Measurements from ENCODE around the gene CFAP54. TPM values are rescaled to one million over a fixed set of nuclear protein-coding genes. Genes with fewer than 3 reads are reported as not detected.

The CFAP54 gene
- polyA plus RNA-seq, 3 donors = not detected

GRCh38 chr12:96698521-96698920, 209.1 kb downstream of the CFAP54 start:
- WGBS (ENCODE audit: insufficient coverage) = 100% methylated on average over 4 of the region's 5 CpGs
- H2AFZ ChIP-seq (ENCODE audit: insufficient read depth, low read depth, low read length, poor library complexity, severe bottlenecking) = no peak overlapping the region
- no peak overlapping the region for H3K4me3 ChIP-seq (replicated peaks in 1 of 3; ENCODE audit: low read depth in 2 of 3, low read length in 3 of 3)

GRCh38 chr12:96698965-96699364, 209.6 kb downstream of the CFAP54 start:
- DNase-seq = no peak
- intact Hi-C loops (cut with micrococcal nuclease) = no loop called here
- no peaks in the 10 kb centered on the region for H3K9me3 ChIP-seq (replicated peaks in 1 of 2; ENCODE audit: control insufficient read depth in 1 of 2, insufficient read depth in 1 of 2, low read length in 2 of 2)
- no peak overlapping the region for H3K9ac ChIP-seq (ENCODE audit: insufficient read depth, low read length, poor library complexity, severe bottlenecking)
- no peak overlapping the region for H3K4me3 ChIP-seq (replicated peaks in 1 of 3; ENCODE audit: low read depth in 2 of 3, low read length in 3 of 3)
- 90% methylated on average over 3 of the region's 8 CpGs for WGBS (ENCODE audit: insufficient coverage)
- H3K4me3 Mint-ChIP-seq = no peak overlapping the region
- H3K79me2 ChIP-seq (ENCODE audit: insufficient read depth, low read length) = no peaks in the 10 kb centered on the region
- H2AFZ ChIP-seq (ENCODE audit: insufficient read depth, low read depth, low read length, poor library complexity, severe bottlenecking) = no peak overlapping the region
- H4K20me1 ChIP-seq (ENCODE audit: insufficient read depth, low read length) = no peaks in the 10 kb centered on the region
- no peak overlapping the region for H3K4me2 ChIP-seq (replicated peaks; ENCODE audit: extremely low read depth, low read length, poor library complexity, severe bottlenecking)
- H3K36me3 ChIP-seq (replicated peaks in 1 of 2; ENCODE audit: control insufficient read depth in 1 of 2, insufficient read depth in 2 of 2, low read length in 2 of 2) = no peaks in the 10 kb centered on the region
- H3K27me3 Mint-ChIP-seq (ENCODE audit: low read depth in 3 of 3) = peaks cover 0 to 4% (median 0%) of the 10 kb centered on the region in 3 donors
- TF ChIP-seq CTCF (IDR thresholded peaks at IDR 0.05) = no peak
- no peaks in the 10 kb centered on the region for H3K36me3 Mint-ChIP-seq
- no peaks in the 10 kb centered on the region for H3K4me1 Mint-ChIP-seq
- no peak overlapping the region for H3K27ac Mint-ChIP-seq
- H3K27me3 ChIP-seq (ENCODE audit: control insufficient read depth in 2 of 2, insufficient read depth in 2 of 2, low read length in 2 of 2) = no peaks in the 10 kb centered on the region
- no peaks in the 10 kb centered on the region for H3K4me1 ChIP-seq (ENCODE audit: control insufficient read depth in 1 of 2, insufficient read depth in 2 of 2, low read length in 2 of 2)
- peaks cover 0 to 3% (median 0%) of the 10 kb centered on the region in 7 donors for H3K9me3 Mint-ChIP-seq
- H3K27ac ChIP-seq (ENCODE audit: low read depth in 1 of 2, low read length in 2 of 2) = no peak overlapping the region

More at GRCh38 chr12:96698521-96698920, 209.1 kb downstream of the CFAP54 start:
- no peaks in the 10 kb centered on the region for H3K9me3 ChIP-seq (replicated peaks in 1 of 2; ENCODE audit: control insufficient read depth in 1 of 2, insufficient read depth in 1 of 2, low read length in 2 of 2)
- TF ChIP-seq CTCF (IDR thresholded peaks at IDR 0.05) = no peak
- no peaks in the 10 kb centered on the region for H4K20me1 ChIP-seq (ENCODE audit: insufficient read depth, low read length)
- H3K4me2 ChIP-seq (replicated peaks; ENCODE audit: extremely low read depth, low read length, poor library complexity, severe bottlenecking) = no peak overlapping the region
- Mint-ChIP-seq H3K4me1 (no peaks in the 10 kb centered on the region), H3K9me3 (peaks cover 0 to 3% (median 0%) of the 10 kb centered on the region in 7 donors), H3K27me3 (ENCODE audit: low read depth in 3 of 3) (peaks cover 0 to 4% (median 0%) of the 10 kb centered on the region in 3 donors), H3K27ac (no peak overlapping the region), H3K36me3 (no peaks in the 10 kb centered on the region), H3K4me3 (no peak overlapping the region)
- H3K9ac ChIP-seq (ENCODE audit: insufficient read depth, low read length, poor library complexity, severe bottlenecking) = no peak overlapping the region
- H3K27me3 ChIP-seq (ENCODE audit: control insufficient read depth in 2 of 2, insufficient read depth in 2 of 2, low read length in 2 of 2) = no peaks in the 10 kb centered on the region
- no peak overlapping the region for H3K27ac ChIP-seq (ENCODE audit: low read depth in 1 of 2, low read length in 2 of 2)
- DNase-seq = no peak
- H3K79me2 ChIP-seq (ENCODE audit: insufficient read depth, low read length) = no peaks in the 10 kb centered on the region
- H3K4me1 ChIP-seq (ENCODE audit: control insufficient read depth in 1 of 2, insufficient read depth in 2 of 2, low read length in 2 of 2) = no peaks in the 10 kb centered on the region
- intact Hi-C loops (cut with micrococcal nuclease) = no loop called here
- no peaks in the 10 kb centered on the region for H3K36me3 ChIP-seq (replicated peaks in 1 of 2; ENCODE audit: control insufficient read depth in 1 of 2, insufficient read depth in 2 of 2, low read length in 2 of 2)

Data from CD14-positive monocyte (primary cell).